ENCODE results near the gene ZBTB20.

ZBTB20 gene

GRCh38 chr3:115146418-115147328, at the start of gene ZBTB20:
TSS of gene ZBTB20 (minus strand) at chr3:115147288.
- TF ChIP-seq, protein P1, sequence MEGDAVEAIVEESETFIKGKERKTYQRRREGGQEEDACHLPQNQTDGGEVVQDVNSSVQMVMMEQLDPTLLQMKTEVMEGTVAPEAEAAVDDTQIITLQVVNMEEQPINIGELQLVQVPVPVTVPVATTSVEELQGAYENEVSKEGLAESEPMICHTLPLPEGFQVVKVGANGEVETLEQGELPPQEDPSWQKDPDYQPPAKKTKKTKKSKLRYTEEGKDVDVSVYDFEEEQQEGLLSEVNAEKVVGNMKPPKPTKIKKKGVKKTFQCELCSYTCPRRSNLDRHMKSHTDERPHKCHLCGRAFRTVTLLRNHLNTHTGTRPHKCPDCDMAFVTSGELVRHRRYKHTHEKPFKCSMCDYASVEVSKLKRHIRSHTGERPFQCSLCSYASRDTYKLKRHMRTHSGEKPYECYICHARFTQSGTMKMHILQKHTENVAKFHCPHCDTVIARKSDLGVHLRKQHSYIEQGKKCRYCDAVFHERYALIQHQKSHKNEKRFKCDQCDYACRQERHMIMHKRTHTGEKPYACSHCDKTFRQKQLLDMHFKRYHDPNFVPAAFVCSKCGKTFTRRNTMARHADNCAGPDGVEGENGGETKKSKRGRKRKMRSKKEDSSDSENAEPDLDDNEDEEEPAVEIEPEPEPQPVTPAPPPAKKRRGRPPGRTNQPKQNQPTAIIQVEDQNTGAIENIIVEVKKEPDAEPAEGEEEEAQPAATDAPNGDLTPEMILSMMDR (IDR thresholded peaks at IDR 0.05; ENCODE audit: insufficient read depth, low read length, poor library complexity, severe bottlenecking), result no peak
- no peak for TF ChIP-seq EZH2phosphoT487 (conservative IDR thresholded peaks at IDR 0.05; ENCODE audit: low read length)
- Histone ChIP-seq H3K9me2 (replicated peaks; ENCODE audit: insufficient read depth, low read length) (no peaks in the 10 kb centered on the region), H3K27ac (ENCODE audit: low read depth, low read length) (peak within 1 kb of the TSS; percentile 66), H3K9ac (ENCODE audit: low read length) (peak within 1 kb of the TSS; percentile 75), H2AFZ (ENCODE audit: low read depth, low read length, severe bottlenecking) (peak within 1 kb of the TSS; percentile 89), H3K9me3 (ENCODE audit: insufficient read depth, low read length) (no peaks in the 10 kb centered on the region), H3K4me2 (ENCODE audit: low read depth, low read length, poor library complexity, severe bottlenecking) (peak within 1 kb of the TSS; percentile 89), H3F3A (ENCODE audit: insufficient read depth) (no peaks in the 10 kb centered on the region), H3K27me3 (ENCODE audit: low read length) (no peaks in the 10 kb centered on the region), H4K20me1 (ENCODE audit: low read depth, low read length) (no peaks in the 10 kb centered on the region), H3K79me2 (ENCODE audit: insufficient read depth, low read length) (no peaks in the 10 kb centered on the region), H3K4me3 (ENCODE audit: insufficient read depth, low read length, poor library complexity, severe bottlenecking) (peak within 1 kb of the TSS; percentile 88), H3K36me3 (ENCODE audit: low read length) (no peaks in the 10 kb centered on the region)

DNA sequence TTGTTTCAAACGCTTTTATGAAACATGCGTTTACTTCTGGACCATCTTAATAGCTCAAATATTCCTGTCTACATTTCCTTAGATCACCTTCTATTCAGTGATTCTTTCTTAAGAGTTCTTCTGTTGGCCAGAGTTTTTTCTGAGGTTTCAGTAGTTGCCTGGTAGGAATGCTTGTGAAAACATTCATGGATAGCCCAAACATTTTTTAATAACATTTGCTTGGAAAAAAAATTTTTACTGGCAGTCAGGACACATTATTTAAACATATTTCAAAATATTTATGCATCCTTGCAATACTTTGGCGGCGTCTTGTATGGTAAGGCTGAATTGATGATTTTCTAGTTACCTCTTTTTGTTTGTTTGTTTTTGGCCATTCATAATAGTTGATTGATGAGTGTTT, 47.4 kb upstream of the ZBTB20 start:
- no peak overlapping the region for H2AFZ ChIP-seq (ENCODE audit: low read depth, low read length, severe bottlenecking)
- H3F3A ChIP-seq (ENCODE audit: insufficient read depth), result no peaks in the 10 kb centered on the region
- H4K20me1 ChIP-seq (ENCODE audit: low read depth, low read length), result no peaks in the 10 kb centered on the region
- no peak overlapping the region for H3K9ac ChIP-seq (ENCODE audit: low read length)
- no peaks in the 10 kb centered on the region for H3K9me2 ChIP-seq (replicated peaks; ENCODE audit: insufficient read depth, low read length)
- H3K4me2 ChIP-seq (ENCODE audit: low read depth, low read length, poor library complexity, severe bottlenecking), result no peak overlapping the region
- H3K4me3 ChIP-seq (ENCODE audit: insufficient read depth, low read length, poor library complexity, severe bottlenecking), result no peak overlapping the region
- H3K9me3 ChIP-seq (ENCODE audit: insufficient read depth, low read length), result peaks cover 10% of the 10 kb centered on the region; the same call in 1 of the 2 replicates
- no peaks in the 10 kb centered on the region for H3K36me3 ChIP-seq (ENCODE audit: low read length)
- H3K27ac ChIP-seq (ENCODE audit: low read depth, low read length), result no peak overlapping the region
- no peak for TF ChIP-seq EZH2phosphoT487 (conservative IDR thresholded peaks at IDR 0.05; ENCODE audit: low read length)
- TF ChIP-seq, protein P1 (IDR thresholded peaks at IDR 0.05; ENCODE audit: insufficient read depth, low read length, poor library complexity, severe bottlenecking), result no peak
- no peaks in the 10 kb centered on the region for H3K27me3 ChIP-seq (ENCODE audit: low read length)
- H3K79me2 ChIP-seq (ENCODE audit: insufficient read depth, low read length), result no peaks in the 10 kb centered on the region

DNA sequence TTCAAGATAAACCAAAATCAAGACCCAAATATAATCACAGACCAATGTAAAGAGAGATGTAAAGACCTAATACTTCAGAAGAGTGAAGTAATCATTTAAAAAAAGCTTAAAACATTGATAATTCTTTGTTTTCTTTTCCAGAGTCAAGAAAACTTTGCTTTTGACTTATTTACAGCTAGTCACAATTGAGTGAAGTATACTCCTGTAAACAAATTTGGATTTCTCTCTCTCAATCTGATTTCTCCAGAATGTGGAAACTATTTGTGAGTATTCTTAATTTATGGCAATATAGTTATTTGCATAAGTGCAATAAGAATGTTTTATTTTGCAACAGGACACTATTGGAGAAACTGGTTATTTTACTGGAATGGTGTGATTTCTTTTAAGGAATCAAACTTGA, 43.7 kb upstream of the ZBTB20 start:
- TF ChIP-seq, protein P1 (IDR thresholded peaks at IDR 0.05; ENCODE audit: insufficient read depth, low read length, poor library complexity, severe bottlenecking), result no peak
- TF ChIP-seq EZH2phosphoT487 (conservative IDR thresholded peaks at IDR 0.05; ENCODE audit: low read length), result no peak
- H3K79me2 ChIP-seq (ENCODE audit: insufficient read depth, low read length), result no peaks in the 10 kb centered on the region

More for the DNA sequence above, 43.7 kb upstream of the ZBTB20 start:
- no peaks in the 10 kb centered on the region for H4K20me1 ChIP-seq (ENCODE audit: low read depth, low read length)
- H3K9ac ChIP-seq (ENCODE audit: low read length), result no peak overlapping the region
- no peaks in the 10 kb centered on the region for H3F3A ChIP-seq (ENCODE audit: insufficient read depth)
- peaks cover 10% of the 10 kb centered on the region; the same call in 1 of the 2 replicates for H3K9me3 ChIP-seq (ENCODE audit: insufficient read depth, low read length)
- H3K4me3 ChIP-seq (ENCODE audit: insufficient read depth, low read length, poor library complexity, severe bottlenecking), result no peak overlapping the region
- no peaks in the 10 kb centered on the region for H3K36me3 ChIP-seq (ENCODE audit: low read length)
- no peak overlapping the region for H3K4me2 ChIP-seq (ENCODE audit: low read depth, low read length, poor library complexity, severe bottlenecking)
- H2AFZ ChIP-seq (ENCODE audit: low read depth, low read length, severe bottlenecking), result no peak overlapping the region
- no peaks in the 10 kb centered on the region for H3K9me2 ChIP-seq (replicated peaks; ENCODE audit: insufficient read depth, low read length)
- no peak overlapping the region for H3K27ac ChIP-seq (ENCODE audit: low read depth, low read length)
- H3K27me3 ChIP-seq (ENCODE audit: low read length), result no peaks in the 10 kb centered on the region

Data from SU-DHL-6 (cell line).